DND-41 (cell line): ENCODE results near the gene PRMT5.

Experiments used
- ATAC-seq: fragments of 200-7000 bp; cut with Tn5 transposase; 3 replicates; pipeline ENCODE4 v1.9.1; 2021; ENCODE audit warnings: low read depth; ENCODE audit not compliant: insufficient read depth
- DNase-seq: peaks from one replicate; pipeline ENCODE4 v3.0.0-alpha.2; 2020
- H2AFZ ChIP-seq: 2 replicates; pipeline ENCODE4 v1.6.0; 2012; ENCODE audit warnings: low read depth, low read length
- H3K27ac ChIP-seq: 2 replicates; pipeline ENCODE4 v1.5.1; 2012; ENCODE audit warnings: low read length, inconsistent platforms
- H3K27me3 ChIP-seq: fragments of 200-600 bp; sonication (generic); 2 replicates; pipeline ENCODE4 v1.6.0; 2012; ENCODE audit warnings: low read length, mild to moderate bottlenecking, inconsistent platforms; ENCODE audit not compliant: insufficient read depth, poor library complexity
- H3K36me3 ChIP-seq: 2 replicates; pipeline ENCODE4 v1.5.1; 2012; ENCODE audit warnings: low read length, inconsistent platforms; ENCODE audit not compliant: insufficient read depth
- H3K4me1 ChIP-seq: 2 replicates; pipeline ENCODE4 v1.5.1; 2012; ENCODE audit warnings: mild to moderate bottlenecking, low read length; ENCODE audit not compliant: insufficient read depth
- H3K4me2 ChIP-seq: 2 replicates; pipeline ENCODE4 v1.6.0; 2012; ENCODE audit warnings: mild to moderate bottlenecking, moderate library complexity, low read length, inconsistent platforms; ENCODE audit not compliant: insufficient read depth
- H3K4me3 ChIP-seq, 2 experiments: fragments of 200-600 bp in 1 of 2; shearing (Covaris generic) in 1 of 2; 2 replicates each; pipeline ENCODE4 v1.5.1; 2012 to 2016; ENCODE audit warnings: inconsistent platforms in 2 of 2, low read length in 2 of 2, mild to moderate bottlenecking in 2 of 2, low read depth in 1 of 2, moderate library complexity in 1 of 2
- H3K79me2 ChIP-seq: 2 replicates; pipeline ENCODE4 v1.6.0; 2012; ENCODE audit warnings: low read length, inconsistent platforms; ENCODE audit not compliant: insufficient read depth
- H3K9ac ChIP-seq: 2 replicates; pipeline ENCODE4 v1.6.0; 2012; ENCODE audit warnings: low read depth, mild to moderate bottlenecking, inconsistent platforms, low read length, moderate library complexity
- H3K9me3 ChIP-seq: 2 replicates; pipeline ENCODE4 v1.5.1; 2012; ENCODE audit warnings: low read length, moderate library complexity, mild to moderate bottlenecking, inconsistent platforms; ENCODE audit not compliant: insufficient read depth, severe bottlenecking
- H4K20me1 ChIP-seq: 2 replicates; pipeline ENCODE4 v1.6.0; 2012; ENCODE audit warnings: low read length; ENCODE audit not compliant: insufficient read depth
- EZH2 ChIP-seq: IDR thresholded peaks from 3 replicates; pipeline ENCODE4 v1.6.1; 2012; ENCODE audit warnings: borderline replicate concordance, low read depth, mild to moderate bottlenecking, moderate library complexity, low read length, inconsistent platforms; ENCODE audit not compliant: severe bottlenecking
- TF ChIP-seq, protein P1 (sequence below): IDR thresholded peaks from 2 replicates; pipeline ENCODE4 v1.5.1; 2012; ENCODE audit warnings: borderline replicate concordance, low read length, moderate library complexity, mild to moderate bottlenecking; ENCODE audit not compliant: poor library complexity, severe bottlenecking; ENCODE audit errors: extremely low read depth

The PRMT5 gene

DNA sequence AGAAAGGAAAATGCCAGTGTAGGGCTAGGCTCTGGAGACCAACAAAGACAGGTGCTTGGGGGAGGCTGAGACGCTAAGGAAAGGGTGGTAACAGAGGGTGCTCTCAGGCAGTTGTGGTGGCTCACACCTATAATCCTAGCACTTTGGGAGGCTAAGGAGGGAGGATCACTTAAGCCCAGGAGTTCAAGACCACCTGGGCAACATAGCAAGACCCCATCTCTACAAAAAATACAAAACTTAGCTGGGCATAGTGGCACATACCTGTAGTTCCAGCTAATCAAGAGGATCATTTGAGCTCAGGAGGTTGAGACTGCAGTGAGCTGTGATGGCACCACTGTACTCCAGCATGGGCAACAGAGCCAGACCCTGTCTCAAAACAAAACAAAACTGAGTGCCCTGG is 33.8 kb downstream of the PRMT5 start:
- H3K79me2 ChIP-seq: no peaks in the 10 kb centered on the region
- H3K27me3 ChIP-seq: no peaks in the 10 kb centered on the region
- H3K4me1 ChIP-seq: no peaks in the 10 kb centered on the region
- H2AFZ ChIP-seq: no peak overlapping the region
- 0 out of 2 replicates have a peak, but pooled peaks cover 4% of the 10 kb centered on the region for H4K20me1 ChIP-seq
- H3K36me3 ChIP-seq: peaks cover 15% of the 10 kb centered on the region
- ATAC-seq (no peak), DNase-seq (no peak)
- no peak overlapping the region for H3K9ac ChIP-seq
- H3K27ac ChIP-seq: no peak overlapping the region
- no peak overlapping the region for H3K4me2 ChIP-seq
- no peak overlapping the region for H3K4me3 ChIP-seq
- no peaks in the 10 kb centered on the region for H3K9me3 ChIP-seq
- no peak for TF ChIP-seq EZH2
- TF ChIP-seq, protein P1, sequence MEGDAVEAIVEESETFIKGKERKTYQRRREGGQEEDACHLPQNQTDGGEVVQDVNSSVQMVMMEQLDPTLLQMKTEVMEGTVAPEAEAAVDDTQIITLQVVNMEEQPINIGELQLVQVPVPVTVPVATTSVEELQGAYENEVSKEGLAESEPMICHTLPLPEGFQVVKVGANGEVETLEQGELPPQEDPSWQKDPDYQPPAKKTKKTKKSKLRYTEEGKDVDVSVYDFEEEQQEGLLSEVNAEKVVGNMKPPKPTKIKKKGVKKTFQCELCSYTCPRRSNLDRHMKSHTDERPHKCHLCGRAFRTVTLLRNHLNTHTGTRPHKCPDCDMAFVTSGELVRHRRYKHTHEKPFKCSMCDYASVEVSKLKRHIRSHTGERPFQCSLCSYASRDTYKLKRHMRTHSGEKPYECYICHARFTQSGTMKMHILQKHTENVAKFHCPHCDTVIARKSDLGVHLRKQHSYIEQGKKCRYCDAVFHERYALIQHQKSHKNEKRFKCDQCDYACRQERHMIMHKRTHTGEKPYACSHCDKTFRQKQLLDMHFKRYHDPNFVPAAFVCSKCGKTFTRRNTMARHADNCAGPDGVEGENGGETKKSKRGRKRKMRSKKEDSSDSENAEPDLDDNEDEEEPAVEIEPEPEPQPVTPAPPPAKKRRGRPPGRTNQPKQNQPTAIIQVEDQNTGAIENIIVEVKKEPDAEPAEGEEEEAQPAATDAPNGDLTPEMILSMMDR: no peak

DNA sequence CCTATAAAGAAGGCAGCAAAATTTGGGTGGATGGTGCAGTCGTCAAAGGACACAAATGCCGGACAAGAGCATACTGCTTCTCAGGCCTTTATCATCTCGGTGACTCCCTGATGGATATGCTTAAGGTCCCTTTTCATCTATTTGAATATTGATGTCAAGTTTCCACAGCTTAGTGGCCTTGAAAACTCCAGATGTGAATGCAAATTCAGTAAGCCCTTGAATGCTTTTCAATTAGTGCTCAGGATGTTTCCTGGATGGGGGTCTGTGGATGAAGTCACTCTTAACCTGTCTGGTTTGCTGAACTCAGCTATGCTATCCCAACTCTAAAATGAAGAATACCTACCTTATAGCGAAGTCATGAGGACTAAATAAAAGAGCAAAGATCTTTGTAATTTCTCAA is 35.5 kb downstream of the PRMT5 start:
- Histone ChIP-seq H3K27ac (no peak overlapping the region), H3K79me2 (no peaks in the 10 kb centered on the region)
- no peak for DNase-seq

DNA sequence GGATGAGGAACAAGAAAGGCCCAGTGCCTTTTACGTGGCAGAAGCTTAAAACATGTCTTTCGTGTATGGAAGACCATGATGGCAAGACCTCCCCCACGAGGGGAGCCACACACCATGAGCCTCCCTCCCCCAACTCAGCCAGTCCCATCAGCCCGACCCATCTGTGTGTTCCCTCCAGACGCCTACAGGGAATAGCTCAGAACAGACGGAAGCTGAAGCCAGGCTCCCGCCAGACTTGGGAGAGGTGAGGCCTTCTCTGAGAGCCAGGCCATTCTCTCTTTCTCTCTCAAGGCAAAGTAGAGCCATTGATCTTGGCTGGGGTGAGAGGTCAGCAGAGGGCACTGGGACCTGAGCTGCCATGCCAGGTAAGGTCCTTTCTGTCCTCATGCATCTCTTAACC is 36.7 kb downstream of the PRMT5 start:
- Histone ChIP-seq H3K79me2 (no peaks in the 10 kb centered on the region), H3K9me3 (no peaks in the 10 kb centered on the region), H3K9ac (no peak overlapping the region), H3K4me1 (no peaks in the 10 kb centered on the region), H2AFZ (no peak overlapping the region), H3K27me3 (peaks cover 8% of the 10 kb centered on the region), H4K20me1 (0 out of 2 replicates have a peak, but pooled peaks cover 2% of the 10 kb centered on the region), H3K27ac (no peak overlapping the region), H3K36me3 (no peaks in the 10 kb centered on the region), H3K4me3 (no peak overlapping the region), H3K4me2 (no peak overlapping the region)
- no peak for TF ChIP-seq EZH2
- TF ChIP-seq, protein P1: no peak
- DNase-seq: no peak
- no peak for ATAC-seq

More for the DNA sequence above, 35.5 kb downstream of the PRMT5 start:
- 0 out of 2 replicates have a peak, but pooled peaks cover 1% of the 10 kb centered on the region for H3K36me3 ChIP-seq
- H3K4me1 ChIP-seq: no peaks in the 10 kb centered on the region
- no peaks in the 10 kb centered on the region for H3K27me3 ChIP-seq
- TF ChIP-seq, protein P1: no peak
- TF ChIP-seq EZH2: no peak
- no peaks in the 10 kb centered on the region for H4K20me1 ChIP-seq
- no peak overlapping the region for H2AFZ ChIP-seq
- H3K4me3 ChIP-seq: no peak overlapping the region
- ATAC-seq: no peak
- H3K9me3 ChIP-seq: no peaks in the 10 kb centered on the region
- H3K9ac ChIP-seq: no peak overlapping the region
- no peak overlapping the region for H3K4me2 ChIP-seq

DNA sequence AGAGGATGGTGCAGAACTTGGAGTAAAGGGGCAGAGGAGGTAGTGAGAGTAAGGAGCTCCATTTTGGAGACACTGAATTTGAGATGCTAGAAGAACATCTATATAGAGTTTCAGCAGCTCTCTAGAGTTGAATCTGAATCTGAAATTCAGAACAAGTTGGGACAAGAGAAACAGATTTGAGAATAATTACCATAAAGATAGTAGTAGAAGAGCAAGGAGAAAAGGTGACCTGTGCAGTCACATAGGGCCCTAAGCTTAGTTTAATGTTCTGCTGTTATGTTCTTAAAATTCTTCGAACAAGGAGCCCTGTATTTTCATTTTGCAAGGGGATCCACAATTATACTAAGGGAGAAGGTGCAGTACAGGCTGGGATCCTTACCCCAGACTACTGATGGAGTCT is 38.8 kb downstream of the PRMT5 start:
- ATAC-seq (no peak), DNase-seq (no peak)
- Histone ChIP-seq H3K4me1 (no peaks in the 10 kb centered on the region), H2AFZ (no peak overlapping the region), H3K27me3 (peaks cover 26% of the 10 kb centered on the region), H3K4me2 (no peak overlapping the region), H3K79me2 (no peaks in the 10 kb centered on the region), H3K36me3 (no peaks in the 10 kb centered on the region), H3K9me3 (no peaks in the 10 kb centered on the region), H3K4me3 (no peak overlapping the region), H3K27ac (no peak overlapping the region), H4K20me1 (0 out of 2 replicates have a peak, but pooled peaks cover 2% of the 10 kb centered on the region), H3K9ac (no peak overlapping the region)
- TF ChIP-seq, protein P1: no peak
- TF ChIP-seq EZH2: no peak
